ENCODE measurements around the gene FITM1. TPM values are rescaled to one million over a fixed set of nuclear protein-coding genes. Genes with fewer than 3 reads are reported as not detected.

Gene FITM1
- total and polyA plus RNA-seq, 12 donors = 77.0 to 247 (median 131) TPM

DNA sequence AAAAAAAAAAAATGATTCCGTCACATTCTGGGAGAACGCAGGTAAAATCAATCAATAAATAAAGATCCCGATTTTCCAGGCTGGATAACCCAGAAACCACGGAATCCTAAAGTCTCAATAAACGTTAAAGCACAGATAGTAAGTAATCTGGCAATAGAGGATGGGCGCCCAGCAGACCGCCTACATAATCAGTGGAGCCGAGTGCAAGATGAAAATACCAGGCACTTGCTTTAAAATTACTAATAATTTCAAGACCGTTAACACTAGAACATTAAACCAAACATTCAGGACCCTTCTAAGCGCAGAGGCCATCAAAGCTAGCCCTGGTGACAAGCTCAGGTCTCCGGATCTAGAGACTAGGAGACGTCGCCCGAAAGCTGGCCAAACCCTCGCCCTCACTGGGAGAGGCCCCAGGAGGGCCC lies 17.1 kb upstream of the FITM1 start:
- Histone ChIP-seq H3K4me1 (peaks cover 6 to 41% (median 19%) of the 10 kb centered on the region in 9 donors), H3K4me3 (peak overlapping the region; percentile 24 to 80 (median 69)), H3K27ac (peak overlapping the region; percentile 90 to 99 (median 98)), H3K9me3 (no peaks in the 10 kb centered on the region), H3K36me3 (peaks cover 0 to 22% (median 15%) of the 10 kb centered on the region in 9 donors), H3K27me3 (no peaks in the 10 kb centered on the region)
- WGBS, 2 donors = 20 to 21% methylated on average over 15 of the region's 15 CpGs
- ATAC-seq (peak in 4 of 8 donors; percentile 0 to 4 (median 2)), DNase-seq (no peak)
- TF ChIP-seq, protein P1, sequence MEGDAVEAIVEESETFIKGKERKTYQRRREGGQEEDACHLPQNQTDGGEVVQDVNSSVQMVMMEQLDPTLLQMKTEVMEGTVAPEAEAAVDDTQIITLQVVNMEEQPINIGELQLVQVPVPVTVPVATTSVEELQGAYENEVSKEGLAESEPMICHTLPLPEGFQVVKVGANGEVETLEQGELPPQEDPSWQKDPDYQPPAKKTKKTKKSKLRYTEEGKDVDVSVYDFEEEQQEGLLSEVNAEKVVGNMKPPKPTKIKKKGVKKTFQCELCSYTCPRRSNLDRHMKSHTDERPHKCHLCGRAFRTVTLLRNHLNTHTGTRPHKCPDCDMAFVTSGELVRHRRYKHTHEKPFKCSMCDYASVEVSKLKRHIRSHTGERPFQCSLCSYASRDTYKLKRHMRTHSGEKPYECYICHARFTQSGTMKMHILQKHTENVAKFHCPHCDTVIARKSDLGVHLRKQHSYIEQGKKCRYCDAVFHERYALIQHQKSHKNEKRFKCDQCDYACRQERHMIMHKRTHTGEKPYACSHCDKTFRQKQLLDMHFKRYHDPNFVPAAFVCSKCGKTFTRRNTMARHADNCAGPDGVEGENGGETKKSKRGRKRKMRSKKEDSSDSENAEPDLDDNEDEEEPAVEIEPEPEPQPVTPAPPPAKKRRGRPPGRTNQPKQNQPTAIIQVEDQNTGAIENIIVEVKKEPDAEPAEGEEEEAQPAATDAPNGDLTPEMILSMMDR (IDR thresholded peaks at IDR 0.05) = no peak
- intact Hi-C loops (cut with DNase I) = loop anchor here in 3 of 10 donors (5.0 kb wide), 2 partner anchors 34 to 49 kb away; partner anchors contain the start of genes PSME2 (in 2 of the 3), RNF31 (in 2 of the 3) and IRF9 (in 1 of the 3)

DNA sequence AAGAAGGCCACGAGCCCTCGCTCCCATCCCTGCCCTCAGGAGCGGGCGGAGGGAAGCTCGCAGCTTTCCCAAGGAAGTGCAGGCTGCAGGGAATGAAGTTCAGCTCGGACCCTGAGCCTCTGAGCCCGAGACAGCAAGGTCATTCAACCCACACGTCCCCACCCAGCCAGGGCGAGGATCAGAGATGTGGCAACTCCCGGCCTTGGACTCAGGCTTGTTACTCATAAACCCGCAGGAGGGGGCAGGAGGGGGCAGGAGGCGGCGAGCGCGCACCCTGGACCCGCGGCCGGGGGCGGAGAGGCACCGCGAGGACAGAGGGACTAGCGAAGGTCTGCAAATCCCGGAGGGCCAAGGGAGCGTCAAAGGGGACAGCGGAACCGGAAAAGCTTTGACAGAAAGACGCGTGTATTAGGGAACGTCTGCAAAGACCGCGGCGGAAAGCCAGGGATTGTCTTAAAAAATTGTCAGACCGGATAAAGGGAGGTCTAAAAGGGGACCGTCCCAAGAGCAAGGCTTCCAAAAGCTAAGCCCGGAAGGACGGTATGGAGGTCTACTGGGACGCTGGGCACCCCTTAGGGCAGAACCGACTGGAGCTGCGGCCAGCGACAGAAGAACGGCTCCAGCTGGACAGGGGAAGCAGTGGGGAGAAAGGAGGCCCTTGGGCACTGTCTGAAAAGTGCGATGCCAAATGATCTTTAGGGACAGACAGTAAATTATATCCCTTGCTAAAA lies 16.5 kb upstream of the FITM1 start:
- Histone ChIP-seq H3K9me3 (no peaks in the 10 kb centered on the region), H3K36me3 (peaks cover 0 to 28% (median 21%) of the 10 kb centered on the region in 9 donors), H3K4me3 (peak overlapping the region; percentile 24 to 80 (median 69)), H3K4me1 (peaks cover 6 to 35% (median 17%) of the 10 kb centered on the region in 9 donors), H3K27ac (peak overlapping the region; percentile 90 to 99 (median 98)), H3K27me3 (no peaks in the 10 kb centered on the region)
- WGBS, 2 donors = 0% methylated on average over 42 of the region's 42 CpGs
- DNase-seq = peak; percentile 82 to 91
- TF ChIP-seq, protein P1 (IDR thresholded peaks at IDR 0.05) = no peak
- ATAC-seq = peak; percentile 39 to 76 (median 64)
- intact Hi-C loops (cut with DNase I) = loop anchor here in 4 of 10 donors (2.0 to 5.0 kb wide), 5 partner anchors 17 to 48 kb away; partner anchors contain the start of genes PSME2 (in 3 of the 4), RNF31 (in 3 of the 4), FITM1 (in 2 of the 4) and EMC9 (in 1 of the 4)

GRCh38 chr14:24114532-24115421 lies 15.7 kb upstream of the FITM1 start, which contains the start of the genes DCAF11 and NRL:
Gene DCAF11, plus strand, starts transcription at chr14:24114777. Its CDS starts 818 bp downstream, at chr14:24115595.
Gene NRL, minus strand, starts transcription at chr14:24114949. Its CDS starts 32,101 bp downstream, at chr14:24082848.
- WGBS, 2 donors = 0% methylated on average over 64 to 65 of the region's 65 CpGs
- no peaks in the 10 kb centered on the region for H3K9me3 ChIP-seq
- peak within 1 kb of the TSS; percentile 34 to 80 (median 69) for H3K4me3 ChIP-seq
- TF ChIP-seq, protein P1 (IDR thresholded peaks at IDR 0.05) = peak in 2 of 9 donors; percentile 6 to 15
- peak within 1 kb of the TSS; percentile 90 to 99 (median 98) for H3K27ac ChIP-seq
- H3K4me1 ChIP-seq = peaks cover 6 to 32% (median 17%) of the 10 kb centered on the region in 9 donors
- ATAC-seq = peak; percentile 94 to 96 (median 96)
- intact Hi-C loops (cut with DNase I) = loop anchor here in 4 of 10 donors (1.0 to 5.0 kb wide), 6 partner anchors 16 to 48 kb away; partner anchors contain the start of genes PSME2 (in 3 of the 4), RNF31 (in 3 of the 4), FITM1 (in 2 of the 4) and EMC9 (in 1 of the 4)
- DNase-seq = peak; percentile 98 to 99
- H3K36me3 ChIP-seq = peaks cover 0 to 36% (median 29%) of the 10 kb centered on the region in 9 donors
- H3K27me3 ChIP-seq = no peaks in the 10 kb centered on the region
